ENCODE results near the gene MCOLN1. TPM values are rescaled to one million over a fixed set of nuclear protein-coding genes. Genes with fewer than 3 reads are reported as not detected.

Gene MCOLN1
- total and polyA plus RNA-seq, 9 of the 15 experiments (the other 6 are each of a cell fraction or from before 2014, with no cell fraction given), result 0.25 to 15.4 (median 7.1) TPM

GRCh38 chr19:7506385-7507328, 15.8 kb upstream of the MCOLN1 start (continued):
- TF ChIP-seq, protein P1, sequence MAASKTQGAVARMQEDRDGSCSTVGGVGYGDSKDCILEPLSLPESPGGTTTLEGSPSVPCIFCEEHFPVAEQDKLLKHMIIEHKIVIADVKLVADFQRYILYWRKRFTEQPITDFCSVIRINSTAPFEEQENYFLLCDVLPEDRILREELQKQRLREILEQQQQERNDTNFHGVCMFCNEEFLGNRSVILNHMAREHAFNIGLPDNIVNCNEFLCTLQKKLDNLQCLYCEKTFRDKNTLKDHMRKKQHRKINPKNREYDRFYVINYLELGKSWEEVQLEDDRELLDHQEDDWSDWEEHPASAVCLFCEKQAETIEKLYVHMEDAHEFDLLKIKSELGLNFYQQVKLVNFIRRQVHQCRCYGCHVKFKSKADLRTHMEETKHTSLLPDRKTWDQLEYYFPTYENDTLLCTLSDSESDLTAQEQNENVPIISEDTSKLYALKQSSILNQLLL (CRISPR knock-in tag; IDR thresholded peaks at IDR 0.05; ENCODE audit: borderline replicate concordance), result no peak
- TF ChIP-seq MYC (IDR thresholded peaks at IDR 0.05; ENCODE audit: low read depth, low read length) (no peak), MYC (CRISPR knock-in tag; IDR thresholded peaks at IDR 0.05; ENCODE audit: borderline replicate concordance, low read depth) (no peak), NFRKB (IDR thresholded peaks at IDR 0.05; ENCODE audit: low read depth) (peak; percentile 39; the same call in 1 of the 2 replicates), ZFP36 (IDR thresholded peaks at IDR 0.05; ENCODE audit: low read depth, low read length, partially characterized antibody) (no peak), NRF1 (conservative IDR thresholded peaks at IDR 0.05 in 1 of 2, IDR thresholded peaks at IDR 0.05 in 1 of 2) (peak; percentile 57 to 71), NFE2 (IDR thresholded peaks at IDR 0.05; ENCODE audit: low read depth) (no peak), ZNF830 (CRISPR knock-in tag; IDR thresholded peaks at IDR 0.05) (no peak), RCOR1 (IDR thresholded peaks at IDR 0.05; ENCODE audit: borderline replicate concordance in 1 of 2, low read depth in 2 of 2, low read length in 2 of 2) (no peak), GTF2A2 (tag; IDR thresholded peaks at IDR 0.05) (no peak), NR2F6 (CRISPR knock-in tag; IDR thresholded peaks at IDR 0.05) (no peak), ZNF57 (CRISPR knock-in tag; IDR thresholded peaks at IDR 0.05) (no peak), YY1 (IDR thresholded peaks at IDR 0.05; ENCODE audit: borderline replicate concordance in 1 of 3, control insufficient read depth in 1 of 3, extremely low read depth in 1 of 3, insufficient read depth in 3 of 3, insufficient read length in 1 of 3, insufficient replicate concordance in 2 of 3, low read depth in 1 of 3, low read length in 2 of 3) (no peak), NFATC3 (IDR thresholded peaks at IDR 0.05) (no peak), POLR2A (conservative IDR thresholded peaks at IDR 0.05) (no peak), NEUROD1 (IDR thresholded peaks at IDR 0.05; ENCODE audit: borderline replicate concordance, low read depth, low read length, partially characterized antibody) (no peak), PRPF4 (IDR thresholded peaks at IDR 0.05; ENCODE audit: insufficient read depth, low read depth, low read length, poor library complexity, severe bottlenecking) (no peak)
- TF ChIP-seq, protein P2, sequence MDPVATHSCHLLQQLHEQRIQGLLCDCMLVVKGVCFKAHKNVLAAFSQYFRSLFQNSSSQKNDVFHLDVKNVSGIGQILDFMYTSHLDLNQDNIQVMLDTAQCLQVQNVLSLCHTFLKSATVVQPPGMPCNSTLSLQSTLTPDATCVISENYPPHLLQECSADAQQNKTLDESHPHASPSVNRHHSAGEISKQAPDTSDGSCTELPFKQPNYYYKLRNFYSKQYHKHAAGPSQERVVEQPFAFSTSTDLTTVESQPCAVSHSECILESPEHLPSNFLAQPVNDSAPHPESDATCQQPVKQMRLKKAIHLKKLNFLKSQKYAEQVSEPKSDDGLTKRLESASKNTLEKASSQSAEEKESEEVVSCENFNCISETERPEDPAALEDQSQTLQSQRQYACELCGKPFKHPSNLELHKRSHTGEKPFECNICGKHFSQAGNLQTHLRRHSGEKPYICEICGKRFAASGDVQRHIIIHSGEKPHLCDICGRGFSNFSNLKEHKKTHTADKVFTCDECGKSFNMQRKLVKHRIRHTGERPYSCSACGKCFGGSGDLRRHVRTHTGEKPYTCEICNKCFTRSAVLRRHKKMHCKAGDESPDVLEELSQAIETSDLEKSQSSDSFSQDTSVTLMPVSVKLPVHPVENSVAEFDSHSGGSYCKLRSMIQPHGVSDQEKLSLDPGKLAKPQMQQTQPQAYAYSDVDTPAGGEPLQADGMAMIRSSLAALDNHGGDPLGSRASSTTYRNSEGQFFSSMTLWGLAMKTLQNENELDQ (CRISPR knock-in tag; IDR thresholded peaks at IDR 0.05; ENCODE audit: borderline replicate concordance), result no peak
- TF ChIP-seq, protein P3, sequence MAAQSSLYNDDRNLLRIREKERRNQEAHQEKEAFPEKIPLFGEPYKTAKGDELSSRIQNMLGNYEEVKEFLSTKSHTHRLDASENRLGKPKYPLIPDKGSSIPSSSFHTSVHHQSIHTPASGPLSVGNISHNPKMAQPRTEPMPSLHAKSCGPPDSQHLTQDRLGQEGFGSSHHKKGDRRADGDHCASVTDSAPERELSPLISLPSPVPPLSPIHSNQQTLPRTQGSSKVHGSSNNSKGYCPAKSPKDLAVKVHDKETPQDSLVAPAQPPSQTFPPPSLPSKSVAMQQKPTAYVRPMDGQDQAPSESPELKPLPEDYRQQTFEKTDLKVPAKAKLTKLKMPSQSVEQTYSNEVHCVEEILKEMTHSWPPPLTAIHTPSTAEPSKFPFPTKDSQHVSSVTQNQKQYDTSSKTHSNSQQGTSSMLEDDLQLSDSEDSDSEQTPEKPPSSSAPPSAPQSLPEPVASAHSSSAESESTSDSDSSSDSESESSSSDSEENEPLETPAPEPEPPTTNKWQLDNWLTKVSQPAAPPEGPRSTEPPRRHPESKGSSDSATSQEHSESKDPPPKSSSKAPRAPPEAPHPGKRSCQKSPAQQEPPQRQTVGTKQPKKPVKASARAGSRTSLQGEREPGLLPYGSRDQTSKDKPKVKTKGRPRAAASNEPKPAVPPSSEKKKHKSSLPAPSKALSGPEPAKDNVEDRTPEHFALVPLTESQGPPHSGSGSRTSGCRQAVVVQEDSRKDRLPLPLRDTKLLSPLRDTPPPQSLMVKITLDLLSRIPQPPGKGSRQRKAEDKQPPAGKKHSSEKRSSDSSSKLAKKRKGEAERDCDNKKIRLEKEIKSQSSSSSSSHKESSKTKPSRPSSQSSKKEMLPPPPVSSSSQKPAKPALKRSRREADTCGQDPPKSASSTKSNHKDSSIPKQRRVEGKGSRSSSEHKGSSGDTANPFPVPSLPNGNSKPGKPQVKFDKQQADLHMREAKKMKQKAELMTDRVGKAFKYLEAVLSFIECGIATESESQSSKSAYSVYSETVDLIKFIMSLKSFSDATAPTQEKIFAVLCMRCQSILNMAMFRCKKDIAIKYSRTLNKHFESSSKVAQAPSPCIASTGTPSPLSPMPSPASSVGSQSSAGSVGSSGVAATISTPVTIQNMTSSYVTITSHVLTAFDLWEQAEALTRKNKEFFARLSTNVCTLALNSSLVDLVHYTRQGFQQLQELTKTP (IDR thresholded peaks at IDR 0.05; ENCODE audit: low read depth in 1 of 2, partially characterized antibody in 2 of 2), result peak; percentile 25 to 83

Measured in K562 (cell line).